A549 (cell line): ENCODE measurements around the gene UBE2O. TPM values are rescaled to one million over a fixed set of nuclear protein-coding genes. Genes with fewer than 3 reads are reported as not detected.

Experiments used
- ATAC-seq, 2 experiments: fragments of 200-7000 bp in 1 of 2; fragments of >200 bp in 1 of 2; cut with Nextera tagmentation in 1 of 2; cut with Tn5 transposase in 1 of 2; 3 replicates each; pipeline versions ENCODE4 v1.8.0 to v1.9.1; 2018 to 2020; ENCODE audit warnings: mild to moderate bottlenecking in 1 of 2, moderate library complexity in 1 of 2
- CTCF ChIA-PET: fragments of 300-600 bp; sonication (Branson Sonifier 250); formaldehyde crosslinking; extraction: SDS; loops from one replicate; lab custom pipeline; 2021; ENCODE audit warnings: antibody characterized with exemption, inconsistent platforms; lab: Yijun Ruan, JAX
- POLR2A ChIA-PET: fragments of 350-600 bp; formaldehyde crosslinking; extraction: SDS; loops from one replicate; lab custom pipeline; 2021; ENCODE audit warnings: antibody characterized with exemption, inconsistent platforms; lab: Yijun Ruan, JAX
- DNase-seq, 2 experiments: peaks; one replicate each; pipeline versions ENCODE4 v3.0.0 to v3.0.0-alpha.2; 2011 to 2016; ENCODE audit warnings: low read depth in 1 of 2, low spot score in 1 of 2
- FAIRE-seq: peaks from 2 replicates; lab custom pipeline; 2011; peaks lifted over from hg19 to GRCh38; lab: Jason Lieb, UNC
- H3K27ac ChIP-seq, 2 experiments: fragments of >200 bp; sonication (Bioruptor Twin); formaldehyde crosslinking; 3 replicates each; pipeline ENCODE4 v1.5.1; 2016 to 2017
- H3K4me1 ChIP-seq: fragments of >200 bp; sonication (Bioruptor Twin); formaldehyde crosslinking; 3 replicates; pipeline ENCODE4 v1.6.1; 2016
- H3K4me2 ChIP-seq: fragments of >200 bp; sonication (Bioruptor Twin); formaldehyde crosslinking; 3 replicates; pipeline ENCODE4 v1.6.1; 2016
- H3K4me3 ChIP-seq: fragments of >200 bp; sonication (Bioruptor Twin); formaldehyde crosslinking; 3 replicates; pipeline ENCODE4 v1.5.1; 2016
- H3K9me3 ChIP-seq: fragments of >200 bp; sonication (Bioruptor Twin); formaldehyde crosslinking; 3 replicates; pipeline ENCODE4 v1.6.1; 2016
- BHLHE40 ChIP-seq: IDR thresholded peaks from 2 replicates; pipeline ENCODE4 v1.6.1; 2012; ENCODE audit warnings: low read depth, low read length, inconsistent platforms
- CBX2 ChIP-seq: fragments of 200-600 bp; sonication (generic); IDR thresholded peaks from 2 replicates; pipeline ENCODE4 v1.6.1; 2016; ENCODE audit warnings: low read depth, mild to moderate bottlenecking, borderline replicate concordance
- CEBPB ChIP-seq, 2 experiments: fragments of >200 bp in 1 of 2; sonication (Bioruptor Twin) in 1 of 2; formaldehyde crosslinking in 1 of 2; IDR thresholded peaks; 2 replicates each; pipeline ENCODE4 v1.6.1; 2012 to 2016
- EHMT2 ChIP-seq: fragments of 200-600 bp; sonication (generic); IDR thresholded peaks from 2 replicates; pipeline ENCODE4 v1.6.1; 2016; ENCODE audit warnings: antibody characterized with exemption, low read depth, mild to moderate bottlenecking, moderate library complexity
- FOXS1 ChIP-seq: fragments of 250-450 bp; sonication (Bioruptor Pico); IDR thresholded peaks from 2 replicates; pipeline ENCODE4 v1.5.0; 2020; ENCODE audit warnings: mild to moderate bottlenecking, moderate library complexity
- HOXA7 ChIP-seq: fragments of 250-450 bp; sonication (Bioruptor Pico); IDR thresholded peaks from 2 replicates; pipeline ENCODE4 v1.5.0; 2020; ENCODE audit warnings: mild to moderate bottlenecking, moderate library complexity
- JUNB ChIP-seq: fragments of >200 bp; sonication (Bioruptor Twin); formaldehyde crosslinking; IDR thresholded peaks from 2 replicates; pipeline ENCODE4 v1.6.1; 2016
- KDM1A ChIP-seq: fragments of 200-600 bp; sonication (generic); IDR thresholded peaks from 2 replicates; pipeline ENCODE4 v1.6.1; 2016; ENCODE audit warnings: low read depth, mild to moderate bottlenecking
- MAZ ChIP-seq: fragments of 150-350 bp; IDR thresholded peaks from 2 replicates; pipeline ENCODE4 v1.6.1; 2014; ENCODE audit warnings: antibody characterized with exemption, low read depth, low read length, borderline replicate concordance
- MYC ChIP-seq: IDR thresholded peaks from 2 replicates; pipeline ENCODE4 v1.6.1; 2012; ENCODE audit warnings: mild to moderate bottlenecking, inconsistent platforms, low read length, improper control_type of control experiment, borderline replicate concordance
- NR3C1 ChIP-seq: fragments of >200 bp; sonication (Bioruptor Twin); formaldehyde crosslinking; IDR thresholded peaks from 3 replicates; pipeline ENCODE4 v1.6.1; 2017
- PHF8 ChIP-seq: fragments of 200-600 bp; sonication (generic); IDR thresholded peaks from 2 replicates; pipeline ENCODE4 v1.6.1; 2016; ENCODE audit warnings: low read depth, mild to moderate bottlenecking, antibody characterized with exemption, moderate library complexity, borderline replicate concordance
- POLR2A ChIP-seq: IDR thresholded peaks from 2 replicates; pipeline ENCODE4 v1.6.1; 2012; ENCODE audit warnings: mild to moderate bottlenecking, low read length
- POLR2AphosphoS2 ChIP-seq: conservative IDR thresholded peaks from 2 replicates; pipeline ENCODE4 v1.6.1; 2012; ENCODE audit warnings: low read length, improper control_type of control experiment, inconsistent platforms
- RAD21 ChIP-seq, 2 experiments: fragments of >200 bp in 1 of 2; sonication (Bioruptor Twin) in 1 of 2; formaldehyde crosslinking in 1 of 2; IDR thresholded peaks in 1 of 2; conservative IDR thresholded peaks in 1 of 2; 2 replicates in 1 of 2; 3 replicates in 1 of 2; pipeline ENCODE4 v1.6.1; 2012 to 2018; ENCODE audit warnings: inconsistent platforms in 1 of 2
- RARB ChIP-seq: fragments of 250-450 bp; sonication (Bioruptor Pico); IDR thresholded peaks from 2 replicates; pipeline ENCODE4 v1.8.0; 2021; ENCODE audit warnings: mild to moderate bottlenecking, moderate library complexity
- RCOR1 ChIP-seq: fragments of 150-350 bp; IDR thresholded peaks from 2 replicates; pipeline ENCODE4 v1.6.1; 2014; ENCODE audit warnings: antibody characterized with exemption, low read length, low read depth
- SREBF2 ChIP-seq: fragments of 450-650 bp; IDR thresholded peaks from 2 replicates; pipeline ENCODE4 v1.6.1; 2014; ENCODE audit warnings: mild to moderate bottlenecking, moderate library complexity
- TFCP2L1 ChIP-seq: fragments of 250-450 bp; sonication (Bioruptor Pico); IDR thresholded peaks from 2 replicates; pipeline ENCODE4 v1.5.0; 2021; ENCODE audit warnings: mild to moderate bottlenecking
- WGBS: methylation state at CpG from one replicate; pipeline ENCODE4 v1.1.6; 2017; ENCODE audit errors: missing lambda C conversion rate; 5-methylcytosine and 5-hydroxymethylcytosine counted together
- polyA plus RNA-seq, 4 experiments: library from polyadenylated mRNA; depleted of rRNA in 3 of 4; stranded (reverse); fragments of >200 nt; fragmentation: RNase III in 1 of 4; extraction: RNeasy Plus Mini Kit Qiagen cat#74134 plus additional on column Dnase treatment in 1 of 4; gene quantifications; 2 replicates in 3 of 4; 3 replicates in 1 of 4; pipeline ENCODE4 v1.2.3, GENCODE V29; 2011 to 2017
- TF ChIP-seq, protein P1 (sequence below): IDR thresholded peaks from 2 replicates; pipeline ENCODE4 v1.6.1; 2012
- TF ChIP-seq, protein P2 (sequence below): IDR thresholded peaks from 2 replicates; pipeline ENCODE4 v1.6.1; 2012
- TF ChIP-seq, protein P3 (sequence below): fragments of 450-650 bp; IDR thresholded peaks from 2 replicates; pipeline ENCODE4 v1.6.1; 2014; ENCODE audit warnings: antibody characterized with exemption
- TF ChIP-seq, protein P4 (sequence below): fragments of >200 bp; sonication (Bioruptor Twin); formaldehyde crosslinking; IDR thresholded peaks from 3 replicates; pipeline ENCODE4 v1.5.1; 2016
- TF ChIP-seq, protein P5 (sequence below): fragments of >200 bp; sonication (Bioruptor Twin); formaldehyde crosslinking; IDR thresholded peaks from 3 replicates; pipeline ENCODE4 v1.6.1; 2016

Gene UBE2O
- polyA plus RNA-seq, 2 of the 4 experiments (the other 2 are of a cell fraction): 22.0 to 25.7 TPM

GRCh38 chr17:76501018-76501826 is 48.3 kb upstream of the UBE2O start, which contains the start of gene RHBDF2 (continued):
- TF ChIP-seq SREBF2 (no peak), POLR2AphosphoS2 (no peak), RCOR1 (no peak), RAD21 (conservative IDR thresholded peaks at IDR 0.05 in 1 of 2, IDR thresholded peaks at IDR 0.05 in 1 of 2) (no peak), EHMT2 (no peak), KDM1A (no peak), POLR2A (peak; percentile 82), NR3C1 (no peak), FOXS1 (no peak), HOXA7 (CRISPR knock-in tag) (no peak), MAZ (0 out of 2 replicates have a peak, but pooled peaks have one; percentile 18), CBX2 (no peak), BHLHE40 (no peak), MYC (peak; percentile 22; the same call in 1 of the 2 replicates), CEBPB (IDR thresholded peaks at IDR 0.05) (no peak; a peak in 1 of 4 replicates)
- TF ChIP-seq, protein P1, sequence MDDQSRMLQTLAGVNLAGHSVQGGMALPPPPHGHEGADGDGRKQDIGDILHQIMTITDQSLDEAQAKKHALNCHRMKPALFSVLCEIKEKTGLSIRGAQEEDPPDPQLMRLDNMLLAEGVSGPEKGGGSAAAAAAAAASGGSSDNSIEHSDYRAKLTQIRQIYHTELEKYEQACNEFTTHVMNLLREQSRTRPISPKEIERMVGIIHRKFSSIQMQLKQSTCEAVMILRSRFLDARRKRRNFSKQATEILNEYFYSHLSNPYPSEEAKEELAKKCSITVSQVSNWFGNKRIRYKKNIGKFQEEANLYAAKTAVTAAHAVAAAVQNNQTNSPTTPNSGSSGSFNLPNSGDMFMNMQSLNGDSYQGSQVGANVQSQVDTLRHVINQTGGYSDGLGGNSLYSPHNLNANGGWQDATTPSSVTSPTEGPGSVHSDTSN: no peak
- TF ChIP-seq, protein P2, sequence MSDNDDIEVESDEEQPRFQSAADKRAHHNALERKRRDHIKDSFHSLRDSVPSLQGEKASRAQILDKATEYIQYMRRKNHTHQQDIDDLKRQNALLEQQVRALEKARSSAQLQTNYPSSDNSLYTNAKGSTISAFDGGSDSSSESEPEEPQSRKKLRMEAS: peak; percentile 89
- TF ChIP-seq, protein P3, sequence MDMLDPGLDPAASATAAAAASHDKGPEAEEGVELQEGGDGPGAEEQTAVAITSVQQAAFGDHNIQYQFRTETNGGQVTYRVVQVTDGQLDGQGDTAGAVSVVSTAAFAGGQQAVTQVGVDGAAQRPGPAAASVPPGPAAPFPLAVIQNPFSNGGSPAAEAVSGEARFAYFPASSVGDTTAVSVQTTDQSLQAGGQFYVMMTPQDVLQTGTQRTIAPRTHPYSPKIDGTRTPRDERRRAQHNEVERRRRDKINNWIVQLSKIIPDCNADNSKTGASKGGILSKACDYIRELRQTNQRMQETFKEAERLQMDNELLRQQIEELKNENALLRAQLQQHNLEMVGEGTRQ: no peak
- TF ChIP-seq, all 56 proteins: peak for 8

DNA sequence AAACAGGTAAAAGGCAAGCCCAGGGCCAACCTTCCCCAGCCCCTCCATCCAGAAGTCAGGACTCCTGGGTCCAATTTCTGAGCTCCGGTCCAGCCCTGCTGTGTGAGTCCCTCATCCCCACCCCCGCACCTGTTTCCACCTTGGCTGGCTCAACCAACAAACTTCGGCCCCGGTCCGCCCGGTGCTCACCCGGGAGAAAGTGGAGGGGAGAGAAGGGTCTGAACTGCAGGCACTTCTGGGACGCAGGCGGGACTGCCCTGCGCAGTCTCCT is 47.7 kb upstream of the UBE2O start:
- CTCF ChIA-PET: interaction anchor here (0.9 to 64.5 kb wide), 8 partner anchors 9 to 130 kb away, joined by 3 to 1994 read pairs (median 6); partner anchors contain the start of genes AANAT and UBE2O
- FAIRE-seq (no peak), ATAC-seq (peak; percentile 35 to 48; a peak in 5 of 6 replicates), DNase-seq (no peak)
- POLR2A ChIA-PET: interaction anchor here (2.1 kb wide), 1 partner anchor 11 kb away, joined by 6 read pairs; no protein-coding TSS in a partner anchor
- no peak for TF ChIP-seq JUNB
- no peak for TF ChIP-seq MYC
- Histone ChIP-seq H3K4me3 (peak overlapping the region; percentile 81), H3K9me3 (no peaks in the 10 kb centered on the region), H3K4me2 (peak overlapping the region; percentile 91), H3K27ac (peak overlapping the region; percentile 83 to 96), H3K4me1 (peaks cover 41% of the 10 kb centered on the region)
- WGBS: 5% methylated on average over 6 of the region's 10 CpGs

DNA sequence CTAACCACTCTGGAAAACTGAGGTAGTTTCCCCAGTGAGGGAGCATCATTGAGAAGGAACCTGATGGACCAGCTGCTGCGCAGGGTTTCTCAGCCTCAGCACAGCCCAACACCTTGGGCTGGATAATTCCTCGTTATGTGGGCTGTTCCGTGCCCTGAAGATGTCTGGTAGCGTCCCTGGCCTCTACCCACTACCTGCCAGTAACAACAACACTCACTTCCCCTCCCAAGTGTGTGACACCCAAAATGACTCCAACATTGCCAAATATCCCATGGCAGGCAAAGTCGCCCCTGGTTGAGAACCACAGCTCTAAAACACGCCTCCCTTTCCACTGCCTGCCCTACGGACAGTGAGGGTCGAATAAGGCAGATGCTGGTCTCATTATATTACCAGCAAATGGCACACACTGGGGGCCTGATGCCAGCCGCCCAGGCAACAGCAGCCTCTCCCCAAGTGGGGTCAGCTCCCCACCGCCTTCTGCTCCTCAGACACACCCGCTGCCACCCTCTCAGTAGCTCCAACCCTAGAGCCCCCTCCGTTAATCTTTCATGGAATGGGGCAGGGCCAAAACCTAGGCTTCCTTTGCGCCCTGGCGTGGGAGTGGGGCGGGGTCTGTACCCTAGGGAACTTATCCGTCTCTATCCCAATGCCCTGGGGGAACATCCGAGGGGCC is 47.3 kb upstream of the UBE2O start:
- DNase-seq (no peak), FAIRE-seq (no peak), ATAC-seq (peak in 1 of 2 experiments; percentile 14; a peak in 3 of 6 replicates)
- TF ChIP-seq, protein P4, sequence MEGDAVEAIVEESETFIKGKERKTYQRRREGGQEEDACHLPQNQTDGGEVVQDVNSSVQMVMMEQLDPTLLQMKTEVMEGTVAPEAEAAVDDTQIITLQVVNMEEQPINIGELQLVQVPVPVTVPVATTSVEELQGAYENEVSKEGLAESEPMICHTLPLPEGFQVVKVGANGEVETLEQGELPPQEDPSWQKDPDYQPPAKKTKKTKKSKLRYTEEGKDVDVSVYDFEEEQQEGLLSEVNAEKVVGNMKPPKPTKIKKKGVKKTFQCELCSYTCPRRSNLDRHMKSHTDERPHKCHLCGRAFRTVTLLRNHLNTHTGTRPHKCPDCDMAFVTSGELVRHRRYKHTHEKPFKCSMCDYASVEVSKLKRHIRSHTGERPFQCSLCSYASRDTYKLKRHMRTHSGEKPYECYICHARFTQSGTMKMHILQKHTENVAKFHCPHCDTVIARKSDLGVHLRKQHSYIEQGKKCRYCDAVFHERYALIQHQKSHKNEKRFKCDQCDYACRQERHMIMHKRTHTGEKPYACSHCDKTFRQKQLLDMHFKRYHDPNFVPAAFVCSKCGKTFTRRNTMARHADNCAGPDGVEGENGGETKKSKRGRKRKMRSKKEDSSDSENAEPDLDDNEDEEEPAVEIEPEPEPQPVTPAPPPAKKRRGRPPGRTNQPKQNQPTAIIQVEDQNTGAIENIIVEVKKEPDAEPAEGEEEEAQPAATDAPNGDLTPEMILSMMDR: no peak
- TF ChIP-seq RARB (CRISPR knock-in tag) (no peak), PHF8 (no peak), TFCP2L1 (CRISPR knock-in tag) (no peak)
- TF ChIP-seq, protein P5, sequence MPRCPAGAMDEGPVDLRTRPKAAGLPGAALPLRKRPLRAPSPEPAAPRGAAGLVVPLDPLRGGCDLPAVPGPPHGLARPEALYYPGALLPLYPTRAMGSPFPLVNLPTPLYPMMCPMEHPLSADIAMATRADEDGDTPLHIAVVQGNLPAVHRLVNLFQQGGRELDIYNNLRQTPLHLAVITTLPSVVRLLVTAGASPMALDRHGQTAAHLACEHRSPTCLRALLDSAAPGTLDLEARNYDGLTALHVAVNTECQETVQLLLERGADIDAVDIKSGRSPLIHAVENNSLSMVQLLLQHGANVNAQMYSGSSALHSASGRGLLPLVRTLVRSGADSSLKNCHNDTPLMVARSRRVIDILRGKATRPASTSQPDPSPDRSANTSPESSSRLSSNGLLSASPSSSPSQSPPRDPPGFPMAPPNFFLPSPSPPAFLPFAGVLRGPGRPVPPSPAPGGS: no peak
- ChIA-PET POLR2A (interaction anchor here (2.1 kb wide), 1 partner anchor 10 kb away, joined by 6 read pairs; no protein-coding TSS in a partner anchor), CTCF (interaction anchor here (0.5 to 64.5 kb wide), 12 partner anchors 6 to 130 kb away, joined by 3 to 1994 read pairs (median 6); partner anchors contain the start of genes AANAT and UBE2O)
- Histone ChIP-seq H3K9me3 (no peaks in the 10 kb centered on the region), H3K4me2 (peak overlapping the region; percentile 91), H3K4me1 (peaks cover 41% of the 10 kb centered on the region), H3K27ac (peak overlapping the region; percentile 83 to 96), H3K4me3 (peak overlapping the region; percentile 81)
- 23% methylated on average over 17 of the region's 17 CpGs for WGBS
